HEK293 (cell line): ENCODE measurements around the gene C6orf89.

Experiments
- CTCF ChIA-PET: fragments of 350-600 bp; formaldehyde crosslinking; extraction: SDS; loops from one replicate; lab custom pipeline; 2021; ENCODE audit warnings: antibody characterized with exemption; lab: Yijun Ruan, JAX
- POLR2A ChIA-PET: fragments of 300-600 bp; formaldehyde crosslinking; extraction: SDS; loops from one replicate; lab custom pipeline; 2020; ENCODE audit warnings: antibody characterized with exemption, inconsistent platforms; lab: Yijun Ruan, JAX
- H3K27ac ChIP-seq: fragments of 200-500 bp; sonication (Bioruptor generic); 2 replicates; pipeline ENCODE4 v1.5.1; 2014; ENCODE audit warnings: low read depth, low read length, control low read depth, inconsistent platforms; ENCODE audit errors: extremely low read depth
- H3K36me3 ChIP-seq, 2 experiments: fragments of 200-500 bp in 1 of 2; sonication (Bioruptor generic) in 1 of 2; 1 replicate in 1 of 2; 2 replicates in 1 of 2; pipeline ENCODE4 v1.5.1; 2014 to 2017; ENCODE audit warnings: inconsistent platforms in 2 of 2, low read length in 2 of 2; ENCODE audit not compliant: control insufficient read depth in 2 of 2, insufficient read depth in 1 of 2
- H3K4me1 ChIP-seq: fragments of 200-500 bp; sonication (Bioruptor generic); 2 replicates; pipeline ENCODE4 v1.5.1; 2014; ENCODE audit warnings: mild to moderate bottlenecking, low read length, inconsistent platforms; ENCODE audit not compliant: control insufficient read depth, insufficient read depth
- H3K4me3 ChIP-seq: 2 replicates; pipeline ENCODE4 v1.5.1; 2011; ENCODE audit warnings: low read depth, mild to moderate bottlenecking, control low read depth, low read length, moderate library complexity
- H3K9me3 ChIP-seq: fragments of 200-500 bp; sonication (Bioruptor generic); 2 replicates; pipeline ENCODE4 v1.5.1; 2014; ENCODE audit warnings: low read depth, low read length, inconsistent platforms; ENCODE audit not compliant: control insufficient read depth, insufficient read depth
- MYNN ChIP-seq: fragments of 450-650 bp; formaldehyde crosslinking; IDR thresholded peaks from 2 replicates; pipeline ENCODE4 v1.5.1; 2016; ENCODE audit warnings: missing biosample characterization, missing genetic modification characterization, borderline replicate concordance
- PRDM1 ChIP-seq: fragments of 450-650 bp; formaldehyde crosslinking; IDR thresholded peaks from 2 replicates; pipeline ENCODE4; 2016; ENCODE audit warnings: missing biosample characterization, missing genetic modification characterization
- REPIN1 ChIP-seq: fragments of 450-650 bp; formaldehyde crosslinking; IDR thresholded peaks from 2 replicates; pipeline ENCODE4 v1.5.1; 2017; ENCODE audit warnings: missing biosample characterization, missing genetic modification characterization, low read depth
- SETDB1 ChIP-seq: IDR thresholded peaks from one replicate; pipeline ENCODE4 v1.6.1; 2017; ENCODE audit warnings: mild to moderate bottlenecking, low read length, moderate library complexity, mixed read lengths; ENCODE audit not compliant: insufficient read length
- SP2 ChIP-seq: fragments of 450-650 bp; formaldehyde crosslinking; IDR thresholded peaks from 2 replicates; pipeline ENCODE4 v1.5.1; 2016; ENCODE audit warnings: missing biosample characterization, missing genetic modification characterization
- YY1 ChIP-seq: fragments of 450-650 bp; formaldehyde crosslinking; IDR thresholded peaks from 2 replicates; pipeline ENCODE4 v1.5.1; 2018; ENCODE audit warnings: missing biosample characterization, missing genetic modification characterization
- ZBTB17 ChIP-seq: fragments of 450-650 bp; formaldehyde crosslinking; IDR thresholded peaks from 2 replicates; pipeline ENCODE4 v1.5.1; 2016; ENCODE audit warnings: missing biosample characterization, missing genetic modification characterization
- ZBTB26 ChIP-seq: fragments of 450-650 bp; formaldehyde crosslinking; optimal IDR thresholded peaks from 2 replicates; pipeline ENCODE3; 2016; ENCODE audit warnings: missing biosample characterization, mild to moderate bottlenecking, missing genetic modification characterization
- ZIC2 ChIP-seq: fragments of 450-650 bp; formaldehyde crosslinking; IDR thresholded peaks from 2 replicates; pipeline ENCODE4 v1.5.1; 2016; ENCODE audit warnings: missing biosample characterization, missing genetic modification characterization
- ZNF112 ChIP-seq: fragments of 450-650 bp; formaldehyde crosslinking; IDR thresholded peaks from 2 replicates; pipeline ENCODE4 v1.5.0; 2017; ENCODE audit warnings: missing biosample characterization, missing genetic modification characterization
- ZNF121 ChIP-seq: fragments of 450-650 bp; formaldehyde crosslinking; IDR thresholded peaks from 2 replicates; pipeline ENCODE4 v1.5.1; 2016; ENCODE audit warnings: missing biosample characterization, missing genetic modification characterization
- ZNF138 ChIP-seq: fragments of 450-650 bp; formaldehyde crosslinking; IDR thresholded peaks from 2 replicates; pipeline ENCODE4 v1.5.1; 2016; ENCODE audit warnings: missing biosample characterization, missing genetic modification characterization, borderline replicate concordance
- ZNF140 ChIP-seq: fragments of 450-650 bp; formaldehyde crosslinking; IDR thresholded peaks from 2 replicates; pipeline ENCODE4 v1.5.1; 2016; ENCODE audit warnings: missing biosample characterization, missing genetic modification characterization
- ZNF146 ChIP-seq: fragments of 450-650 bp; formaldehyde crosslinking; IDR thresholded peaks from 2 replicates; pipeline ENCODE4 v1.5.1; 2016; ENCODE audit warnings: missing biosample characterization, missing genetic modification characterization
- ZNF16 ChIP-seq: fragments of 450-650 bp; formaldehyde crosslinking; IDR thresholded peaks from 2 replicates; pipeline ENCODE4 v1.5.1; 2016; ENCODE audit warnings: low read depth, missing biosample characterization, missing genetic modification characterization
- ZNF18 ChIP-seq: fragments of 450-650 bp; formaldehyde crosslinking; IDR thresholded peaks from 2 replicates; pipeline ENCODE4 v1.5.1; 2016; ENCODE audit warnings: missing biosample characterization, missing genetic modification characterization
- ZNF184 ChIP-seq: fragments of 450-650 bp; IDR thresholded peaks from 2 replicates; pipeline ENCODE4 v1.5.1; 2018; ENCODE audit warnings: missing biosample characterization, mild to moderate bottlenecking, missing genetic modification characterization
- ZNF19 ChIP-seq: fragments of 450-650 bp; formaldehyde crosslinking; IDR thresholded peaks from 2 replicates; pipeline ENCODE4; 2016; ENCODE audit warnings: missing biosample characterization, missing genetic modification characterization, low read depth
- ZNF202 ChIP-seq: fragments of 450-650 bp; formaldehyde crosslinking; IDR thresholded peaks from 2 replicates; pipeline ENCODE4 v1.5.1; 2016; ENCODE audit warnings: missing biosample characterization, missing genetic modification characterization, borderline replicate concordance
- ZNF341 ChIP-seq: fragments of 450-650 bp; formaldehyde crosslinking; IDR thresholded peaks from 2 replicates; pipeline ENCODE4; 2016; ENCODE audit warnings: low read depth, missing biosample characterization, missing genetic modification characterization
- ZNF416 ChIP-seq: fragments of 450-650 bp; formaldehyde crosslinking; IDR thresholded peaks from 2 replicates; pipeline ENCODE4 v1.5.1; 2016; ENCODE audit warnings: missing biosample characterization, missing genetic modification characterization
- ZNF423 ChIP-seq: fragments of 450-650 bp; formaldehyde crosslinking; IDR thresholded peaks from 2 replicates; pipeline ENCODE4 v1.5.1; 2016; ENCODE audit warnings: missing biosample characterization, missing genetic modification characterization
- ZNF449 ChIP-seq: fragments of 450-650 bp; formaldehyde crosslinking; IDR thresholded peaks from 2 replicates; pipeline ENCODE4 v1.5.1; 2017; ENCODE audit warnings: missing biosample characterization, mild to moderate bottlenecking, missing genetic modification characterization, moderate library complexity
- ZNF560 ChIP-seq: fragments of 450-650 bp; formaldehyde crosslinking; IDR thresholded peaks from 2 replicates; pipeline ENCODE4 v1.5.1; 2017; ENCODE audit warnings: missing biosample characterization, missing genetic modification characterization, borderline replicate concordance
- ZNF654 ChIP-seq: fragments of 450-650 bp; formaldehyde crosslinking; IDR thresholded peaks from 2 replicates; pipeline ENCODE4 v1.5.1; 2016; ENCODE audit warnings: low read depth, missing biosample characterization, missing genetic modification characterization
- ZNF670 ChIP-seq: fragments of 450-650 bp; formaldehyde crosslinking; IDR thresholded peaks from 2 replicates; pipeline ENCODE4 v1.5.1; 2016; ENCODE audit warnings: missing biosample characterization, missing genetic modification characterization, low read depth
- ZNF792 ChIP-seq: fragments of 450-650 bp; formaldehyde crosslinking; IDR thresholded peaks from 2 replicates; pipeline ENCODE4 v1.5.1; 2016; ENCODE audit warnings: missing biosample characterization, missing genetic modification characterization
- TF ChIP-seq, protein P1 (sequence below): fragments of 450-650 bp; formaldehyde crosslinking; IDR thresholded peaks from 2 replicates; pipeline ENCODE4 v1.5.1; 2017; ENCODE audit warnings: missing biosample characterization, missing genetic modification characterization

Gene C6orf89

GRCh38 chr6:36928547-36928918 is 42.8 kb downstream of the C6orf89 start:
- TF ChIP-seq ZNF792, result no peak
- TF ChIP-seq ZNF341 (tag by site-specific recombination), result 0 out of 2 replicates have a peak, but pooled peaks have one; percentile 15
- TF ChIP-seq ZNF140 (tag by site-specific recombination), result no peak
- TF ChIP-seq ZNF202, result no peak
- TF ChIP-seq ZNF184 (tag by site-specific recombination), result no peak
- TF ChIP-seq SP2, result no peak
- no peak for TF ChIP-seq ZNF138 (tag by site-specific recombination)
- TF ChIP-seq, all 188 proteins: peak for 1
- Histone ChIP-seq H3K27ac (no peak overlapping the region), H3K4me3 (no peak overlapping the region), H3K36me3 (peaks cover 0 to 21% of the 10 kb centered on the region in 2 experiments; a peak in 1 of 3 replicates), H3K9me3 (no peaks in the 10 kb centered on the region), H3K4me1 (peaks cover 4% of the 10 kb centered on the region; the same call in 1 of the 2 replicates)
- ChIA-PET POLR2A (no interaction called here), CTCF (interaction anchor here (1.5 kb wide), 1 partner anchor 90 kb away, joined by 4 read pairs; no protein-coding TSS in a partner anchor)

- POLR2A ChIA-PET, result no interaction called here
- TF ChIP-seq ZNF16 (tag by site-specific recombination) (no peak), ZNF654 (no peak), ZIC2 (peak; percentile 30; the same call in 1 of the 2 replicates)
Observed at GRCh38 chr6:36929152-36929551, 43.4 kb downstream of the C6orf89 start.

GRCh38 chr6:36929607-36930006 is 43.9 kb downstream of the C6orf89 start:
- Histone ChIP-seq H3K9me3 (no peaks in the 10 kb centered on the region), H3K4me1 (peaks cover 4% of the 10 kb centered on the region; the same call in 1 of the 2 replicates), H3K27ac (no peak overlapping the region), H3K4me3 (no peak overlapping the region), H3K36me3 (peaks cover 0 to 11% of the 10 kb centered on the region in 2 experiments; a peak in 1 of 3 replicates)
- ChIA-PET CTCF (no interaction called here), POLR2A (no interaction called here)
- no peak for TF ChIP-seq ZNF416
- no peak for TF ChIP-seq ZNF146 (tag by site-specific recombination)
- peak; percentile 50; the same call in 1 of the 2 replicates for TF ChIP-seq ZNF449 (tag by site-specific recombination)
- TF ChIP-seq ZBTB26 (tag by site-specific recombination), result no peak
- TF ChIP-seq ZNF560, result no peak
- no peak for TF ChIP-seq ZNF19 (tag by site-specific recombination)
- TF ChIP-seq ZNF112, result no peak
- TF ChIP-seq PRDM1 (tag by site-specific recombination), result 0 out of 2 replicates have a peak, but pooled peaks have one; percentile 27
- no peak for TF ChIP-seq ZNF670 (tag by site-specific recombination)
- no peak for TF ChIP-seq ZNF18 (tag by site-specific recombination)
- TF ChIP-seq ZNF423 (tag by site-specific recombination), result no peak
- TF ChIP-seq YY1 (tag by site-specific recombination), result no peak
- no peak for TF ChIP-seq ZNF121 (tag by site-specific recombination)
- TF ChIP-seq, protein P1, sequence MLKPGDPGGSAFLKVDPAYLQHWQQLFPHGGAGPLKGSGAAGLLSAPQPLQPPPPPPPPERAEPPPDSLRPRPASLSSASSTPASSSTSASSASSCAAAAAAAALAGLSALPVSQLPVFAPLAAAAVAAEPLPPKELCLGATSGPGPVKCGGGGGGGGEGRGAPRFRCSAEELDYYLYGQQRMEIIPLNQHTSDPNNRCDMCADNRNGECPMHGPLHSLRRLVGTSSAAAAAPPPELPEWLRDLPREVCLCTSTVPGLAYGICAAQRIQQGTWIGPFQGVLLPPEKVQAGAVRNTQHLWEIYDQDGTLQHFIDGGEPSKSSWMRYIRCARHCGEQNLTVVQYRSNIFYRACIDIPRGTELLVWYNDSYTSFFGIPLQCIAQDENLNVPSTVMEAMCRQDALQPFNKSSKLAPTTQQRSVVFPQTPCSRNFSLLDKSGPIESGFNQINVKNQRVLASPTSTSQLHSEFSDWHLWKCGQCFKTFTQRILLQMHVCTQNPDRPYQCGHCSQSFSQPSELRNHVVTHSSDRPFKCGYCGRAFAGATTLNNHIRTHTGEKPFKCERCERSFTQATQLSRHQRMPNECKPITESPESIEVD (tag by site-specific recombination), result peak; percentile 68
- TF ChIP-seq SETDB1, result no peak
- TF ChIP-seq ZBTB17 (tag by site-specific recombination), result no peak
- no peak for TF ChIP-seq REPIN1 (tag by site-specific recombination)
- TF ChIP-seq MYNN (tag by site-specific recombination), result no peak
- no peak for TF ChIP-seq ZNF792

More at GRCh38 chr6:36929152-36929551, 43.4 kb downstream of the C6orf89 start:
- no peak overlapping the region for H3K4me3 ChIP-seq
- peaks cover 4% of the 10 kb centered on the region; the same call in 1 of the 2 replicates for H3K4me1 ChIP-seq
- no peak overlapping the region for H3K27ac ChIP-seq
- CTCF ChIA-PET, result no interaction called here
- H3K36me3 ChIP-seq, result peaks cover 0 to 15% of the 10 kb centered on the region in 2 experiments; a peak in 1 of 3 replicates
- H3K9me3 ChIP-seq, result no peaks in the 10 kb centered on the region
